HCT116 (cell line): Measurements from ENCODE around the gene ALOX12B. TPM values are rescaled to one million over a fixed set of nuclear protein-coding genes. Genes with fewer than 3 reads are reported as not detected.

Experiments
- ATAC-seq: fragments of 200-7000 bp; cut with Tn5 transposase; 2 replicates; pipeline ENCODE4 v1.9.1; 2020; ENCODE audit warnings: mild to moderate bottlenecking, moderate library complexity
- BruUV-seq: library from RNA; stranded (reverse); fragments of 400-500 nt; replicated peaks from 2 replicates; lab custom pipeline; 2021; lab: Mats Ljungman, UMichigan
- CTCF ChIA-PET: fragments of 300-600 bp; sonication (Branson Sonifier 250); formaldehyde crosslinking; loops from one replicate; lab custom pipeline; 2021; ENCODE audit warnings: antibody characterized with exemption; lab: Charles Lee
- POLR2A ChIA-PET: fragments of 300-600, 350-600 bp; sonication (Branson Sonifier 250); formaldehyde crosslinking; loops from one replicate; lab custom pipeline; 2021; ENCODE audit warnings: antibody characterized with exemption; lab: Charles Lee
- RAD21 ChIA-PET, 2 experiments: fragments of 300-600 bp; sonication (Branson Sonifier 250); formaldehyde crosslinking; loops; one replicate each; lab custom pipeline; 2023; ENCODE audit warnings: low total read pairs in 2 of 2; ENCODE audit not compliant: uncharacterized antibody in 2 of 2, unreplicated experiment in 2 of 2, low non-redundant PET in 1 of 2; lab: Charles Lee
- DNase-seq: peaks from one replicate; pipeline ENCODE4 v3.0.0-alpha.2; 2010; ENCODE audit warnings: low read depth, low spot score
- H2AFZ ChIP-seq: fragments of 200-600 bp; shearing (Covaris generic), sonication (generic); 2 replicates; pipeline ENCODE4 v1.6.1; 2017; ENCODE audit warnings: low read depth, mixed run types, mixed read lengths, antibody characterized with exemption, low read length; ENCODE audit not compliant: poor library complexity, severe bottlenecking
- H3K27ac ChIP-seq: 2 replicates; pipeline ENCODE4 v1.5.1; 2012; ENCODE audit warnings: low read depth, low read length
- H3K27me3 ChIP-seq: fragments of 200-600 bp; sonication (generic); 2 replicates; pipeline ENCODE4 v1.6.1; 2016; ENCODE audit warnings: mixed run types, low read length, mixed read lengths; ENCODE audit not compliant: insufficient read depth
- H3K36me3 ChIP-seq, 2 experiments: fragments of 200-500 bp in 1 of 2; fragments of 200-600 bp in 1 of 2; sonication (Bioruptor generic) in 1 of 2; sonication (generic) in 1 of 2; 2 replicates each; pipeline versions ENCODE4 v1.5.1 to v1.6.1; 2014 to 2016; ENCODE audit warnings: low read length in 2 of 2, inconsistent platforms in 1 of 2, mixed read lengths in 1 of 2, mixed run types in 1 of 2; ENCODE audit not compliant: insufficient read depth in 2 of 2, control insufficient read depth in 1 of 2
- H3K4me1 ChIP-seq, 2 experiments: fragments of 200-600 bp in 1 of 2; sonication (generic) in 1 of 2; 2 replicates each; pipeline versions ENCODE4 v1.5.1 to v1.6.1; 2012 to 2017; ENCODE audit warnings: low read length in 2 of 2, inconsistent platforms in 1 of 2, mild to moderate bottlenecking in 1 of 2, mixed read lengths in 1 of 2, mixed run types in 1 of 2, moderate library complexity in 1 of 2; ENCODE audit not compliant: insufficient read depth in 2 of 2, control insufficient read depth in 1 of 2
- H3K4me2 ChIP-seq: fragments of 200-600 bp; sonication (generic); 2 replicates; pipeline ENCODE4 v1.6.1; 2017; ENCODE audit warnings: mixed run types, low read length, mixed read lengths
- H3K4me3 ChIP-seq, 2 experiments: fragments of 200-600 bp in 1 of 2; sonication (generic) in 1 of 2; replicated peaks in 1 of 2; 2 replicates each; pipeline ENCODE4 v1.5.1; 2011 to 2016; ENCODE audit warnings: low read length in 2 of 2, control low read depth in 1 of 2, low read depth in 1 of 2, mild to moderate bottlenecking in 1 of 2, mixed read lengths in 1 of 2, mixed run types in 1 of 2
- H3K79me2 ChIP-seq: fragments of 200-600 bp; sonication (generic); 2 replicates; pipeline ENCODE4 v1.6.1; 2017; ENCODE audit warnings: mild to moderate bottlenecking, mixed run types, low read length, moderate library complexity, mixed read lengths; ENCODE audit not compliant: insufficient read depth
- H3K9ac ChIP-seq: fragments of 200-600 bp; sonication (generic); 2 replicates; pipeline ENCODE4 v1.6.1; 2016; ENCODE audit warnings: low read length, mixed read lengths
- H3K9me2 ChIP-seq: fragments of 200-600 bp; sonication (generic), shearing (Covaris generic); 2 replicates; pipeline ENCODE4 v1.6.1; 2017; ENCODE audit warnings: mixed run types, mild to moderate bottlenecking, moderate library complexity; ENCODE audit not compliant: insufficient read depth
- H3K9me3 ChIP-seq, 2 experiments: fragments of 200-500 bp in 1 of 2; fragments of 200-600 bp in 1 of 2; sonication (Bioruptor generic) in 1 of 2; sonication (generic) in 1 of 2; 2 replicates each; pipeline ENCODE4 v1.6.1; 2014 to 2017; ENCODE audit warnings: low read length in 2 of 2, mixed read lengths in 2 of 2, inconsistent platforms in 1 of 2, low read depth in 1 of 2, mild to moderate bottlenecking in 1 of 2, mixed run types in 1 of 2, moderate library complexity in 1 of 2; ENCODE audit not compliant: control insufficient read depth in 1 of 2, insufficient read depth in 1 of 2
- H4K20me1 ChIP-seq: fragments of 200-600 bp; sonication (generic), shearing (Covaris generic); 2 replicates; pipeline ENCODE4 v1.6.1; 2017; ENCODE audit warnings: mixed run types, mild to moderate bottlenecking, moderate library complexity; ENCODE audit not compliant: insufficient read depth
- ATF3 ChIP-seq: IDR thresholded peaks from 2 replicates; pipeline ENCODE4 v1.6.1; 2012
- CEBPB ChIP-seq: IDR thresholded peaks from 2 replicates; pipeline ENCODE4 v1.6.1; 2012; ENCODE audit warnings: low read depth
- CTCF ChIP-seq, 3 experiments: fragments of 200-600 bp in 1 of 3; sonication (generic) in 1 of 3; IDR thresholded peaks in 2 of 3; conservative IDR thresholded peaks in 1 of 3; 2 replicates each; pipeline ENCODE4 v1.5.1; 2012 to 2017; ENCODE audit warnings: low read depth in 2 of 3, low read length in 2 of 3, antibody characterized with exemption in 1 of 3, borderline replicate concordance in 1 of 3, control low read depth in 1 of 3, mild to moderate bottlenecking in 1 of 3, mixed read lengths in 1 of 3, mixed run types in 1 of 3, moderate library complexity in 1 of 3; ENCODE audit not compliant: insufficient read depth in 1 of 3
- EZH2 ChIP-seq: fragments of 200-600 bp; sonication (generic); IDR thresholded peaks from 2 replicates; pipeline ENCODE4 v1.6.1; 2017; ENCODE audit warnings: antibody characterized with exemption, mixed run types
- JUND ChIP-seq: IDR thresholded peaks from 2 replicates; pipeline ENCODE4 v1.6.1; 2012
- MAX ChIP-seq: IDR thresholded peaks from 2 replicates; pipeline ENCODE4 v1.6.1; 2012
- POLR2A ChIP-seq: IDR thresholded peaks from 2 replicates; pipeline ENCODE4 v1.7.0; 2011; ENCODE audit warnings: borderline replicate concordance; ENCODE audit not compliant: insufficient read depth, insufficient read length; ENCODE audit errors: extremely low read depth
- SP1 ChIP-seq: IDR thresholded peaks from 2 replicates; pipeline ENCODE4 v1.6.1; 2012; ENCODE audit warnings: low read depth
- SRF ChIP-seq: IDR thresholded peaks from 2 replicates; pipeline ENCODE4 v1.6.1; 2012; ENCODE audit warnings: low read depth
- TCF7L2 ChIP-seq: IDR thresholded peaks from 2 replicates; pipeline ENCODE4 v1.7.0; 2011; ENCODE audit warnings: borderline replicate concordance, inconsistent platforms; ENCODE audit not compliant: insufficient read depth, insufficient read length; ENCODE audit errors: extremely low read depth
- YY1 ChIP-seq: IDR thresholded peaks from 2 replicates; pipeline ENCODE4 v1.6.1; 2011; ENCODE audit warnings: low read length, low read depth, moderate library complexity, mild to moderate bottlenecking; ENCODE audit not compliant: insufficient replicate concordance; ENCODE audit errors: extremely low read depth
- ZBTB33 ChIP-seq: IDR thresholded peaks from 2 replicates; pipeline ENCODE4 v1.6.1; 2011; ENCODE audit warnings: mild to moderate bottlenecking, low read length, moderate library complexity; ENCODE audit not compliant: insufficient replicate concordance; ENCODE audit errors: extremely low read depth
- ZFX ChIP-seq: fragments of 450-650 bp; IDR thresholded peaks from 2 replicates; pipeline ENCODE4 v1.6.1; 2017
- intact Hi-C: fragments of 100-400 bp; cut with micrococcal nuclease; formaldehyde crosslinking; loops from 2 replicates; pipeline ENCODE4 v1.10.0; 2022
- total RNA-seq: library from RNA; stranded (reverse); gene quantifications from one replicate; pipeline ENCODE4 v1.2.1, GENCODE V29; 2021; ENCODE audit not compliant: unreplicated experiment

The ALOX12B gene
- total RNA-seq, 1 experiment from 2014 or later: 3.8 TPM

- intact Hi-C loops: no loop called here
- CTCF ChIA-PET: interaction anchor here (1.0 kb wide), 1 partner anchor 12 kb away, joined by 3 read pairs; no protein-coding TSS in a partner anchor
Measured at GRCh38 chr17:8029121-8029520, 58.4 kb downstream of the ALOX12B start.

More at GRCh38 chr17:8029121-8029520, 58.4 kb downstream of the ALOX12B start:
- TF ChIP-seq POLR2A: no peak
- TF ChIP-seq YY1: no peak
- no peak for TF ChIP-seq JUND
- TF ChIP-seq SP1: no peak
- TF ChIP-seq TCF7L2: no peak
- no peak for TF ChIP-seq CTCF (IDR thresholded peaks at IDR 0.05 in 2 of 3, conservative IDR thresholded peaks at IDR 0.05 in 1 of 3; ENCODE audit: borderline replicate concordance in 1 of 3, insufficient read depth in 1 of 3, low read depth in 2 of 3, low read length in 2 of 3)
- no peak for TF ChIP-seq EZH2
- no peak for TF ChIP-seq MAX
- TF ChIP-seq SRF: no peak
- TF ChIP-seq ZBTB33: no peak
- TF ChIP-seq ATF3: no peak
- no peak for TF ChIP-seq ZFX
- no peak for TF ChIP-seq CEBPB
- TF ChIP-seq, all 23 proteins: peak for 0
- RAD21 ChIA-PET: no interaction called here
- DNase-seq: no peak
- Histone ChIP-seq H3K9me3 (no peaks in the 10 kb centered on the region), H2AFZ (no peak overlapping the region), H3K27ac (no peak overlapping the region), H3K4me2 (no peak overlapping the region), H3K36me3 (no peaks in the 10 kb centered on the region), H3K9me2 (no peaks in the 10 kb centered on the region), H4K20me1 (no peaks in the 10 kb centered on the region), H3K4me1 (no peaks in the 10 kb centered on the region), H3K4me3 (no peak overlapping the region), H3K79me2 (no peaks in the 10 kb centered on the region), H3K27me3 (no peaks in the 10 kb centered on the region; the same call in 1 of the 2 replicates), H3K9ac (no peak overlapping the region)
- no peak for ATAC-seq
- POLR2A ChIA-PET: no interaction called here
- no TSS peak for BruUV-seq
